HepG2 (cell line): ENCODE measurements around the gene ZDHHC9. TPM values are rescaled to one million over a fixed set of nuclear protein-coding genes. Genes with fewer than 3 reads are reported as not detected.

ENCODE experiments used
- ATAC-seq: fragments of 200-7000 bp; cut with Tn5 transposase; 3 replicates; pipeline ENCODE4 v1.9.1; 2020; ENCODE audit warnings: mild to moderate bottlenecking, moderate library complexity
- BruUV-seq: library from RNA; stranded (reverse); fragments of 400-500 nt; replicated peaks from 2 replicates; lab custom pipeline; 2021; lab: Mats Ljungman, UMichigan
- CTCF ChIA-PET: fragments of 300-600 bp; formaldehyde crosslinking; extraction: SDS; loops from one replicate; lab custom pipeline; 2021; ENCODE audit warnings: low total read pairs, inconsistent platforms, low intra/inter-chr PET ratio; lab: Yijun Ruan, JAX
- POLR2A ChIA-PET: fragments of 350-600 bp; sonication (Branson Sonifier 250); formaldehyde crosslinking; loops from one replicate; lab custom pipeline; 2020; ENCODE audit warnings: antibody characterized with exemption, inconsistent platforms; lab: Yijun Ruan, JAX
- DNase-seq: peaks from one replicate; pipeline ENCODE4 v3.0.0-alpha.2; 2015; ENCODE audit warnings: low spot score
- FAIRE-seq: peaks from 3 replicates; lab custom pipeline; 2011; peaks lifted over from hg19 to GRCh38; lab: Jason Lieb, UNC
- H2AFZ ChIP-seq: one replicate; pipeline ENCODE4 v1.6.1; 2011; ENCODE audit warnings: low read length, inconsistent platforms
- H3K27ac ChIP-seq: fragments of 300-600 bp; 3 replicates; pipeline ENCODE4 v1.8.0; 2011; ENCODE audit warnings: mixed run types, mild to moderate bottlenecking, mixed read lengths, low read length, inconsistent platforms; ENCODE audit not compliant: insufficient read depth; ENCODE audit errors: extremely low read length
- H3K27me3 ChIP-seq, 2 experiments: fragments of 200-600 bp in 1 of 2; 2 replicates in 1 of 2; 3 replicates in 1 of 2; pipeline versions ENCODE4 v1.6.0 to v1.8.0; 2011; ENCODE audit warnings: low read length in 2 of 2, mild to moderate bottlenecking in 2 of 2, moderate library complexity in 2 of 2, inconsistent platforms in 1 of 2; ENCODE audit not compliant: insufficient read depth in 2 of 2, control insufficient read depth in 1 of 2
- H3K36me3 ChIP-seq, 2 experiments: fragments of 200-600 bp in 1 of 2; replicated peaks in 1 of 2; 2 replicates in 1 of 2; 3 replicates in 1 of 2; pipeline versions ENCODE4 v1.5.1 to v1.8.0; 2011; ENCODE audit warnings: low read length in 2 of 2, inconsistent platforms in 1 of 2; ENCODE audit not compliant: insufficient read depth in 2 of 2, control insufficient read depth in 1 of 2
- H3K4me1 ChIP-seq: 2 replicates; pipeline ENCODE4 v1.5.1; 2012; ENCODE audit warnings: low read length, inconsistent platforms; ENCODE audit not compliant: insufficient read depth
- H3K4me2 ChIP-seq: 2 replicates; pipeline ENCODE4 v1.6.0; 2011; ENCODE audit warnings: low read depth, low read length, inconsistent platforms
- H3K4me3 ChIP-seq, 3 experiments: fragments of 200-600 bp in 1 of 3; sonication (generic), shearing (Covaris generic) in 1 of 3; replicated peaks in 1 of 3; 2 replicates each; pipeline ENCODE4 v1.5.1; 2011 to 2016; ENCODE audit warnings: low read length in 3 of 3, inconsistent platforms in 2 of 3, low read depth in 2 of 3, mild to moderate bottlenecking in 2 of 3, control low read depth in 1 of 3, mixed read lengths in 1 of 3; ENCODE audit not compliant: insufficient read depth in 1 of 3
- H3K79me2 ChIP-seq: one replicate; pipeline ENCODE4 v1.6.1; 2011; ENCODE audit warnings: low read length, inconsistent platforms; ENCODE audit not compliant: insufficient read depth
- H3K9ac ChIP-seq: 2 replicates; pipeline ENCODE4 v1.6.0; 2011; ENCODE audit warnings: mild to moderate bottlenecking, low read depth, low read length, inconsistent platforms; ENCODE audit not compliant: insufficient read depth
- H3K9me3 ChIP-seq: 2 replicates; pipeline ENCODE4 v1.5.1; 2012; ENCODE audit warnings: mild to moderate bottlenecking, low read length
- H4K20me1 ChIP-seq: 2 replicates; pipeline ENCODE4 v1.6.0; 2011; ENCODE audit warnings: inconsistent platforms, mild to moderate bottlenecking, low read length, moderate library complexity; ENCODE audit not compliant: insufficient read depth
- CC2D1A ChIP-seq: sonication (generic); formaldehyde crosslinking; IDR thresholded peaks from 2 replicates; pipeline ENCODE4 v1.8.1; 2023; ENCODE audit warnings: mild to moderate bottlenecking, missing genetic modification reagents
- FOXA3 ChIP-seq: IDR thresholded peaks from 2 replicates; pipeline ENCODE4 v1.6.1; 2016; ENCODE audit warnings: missing genetic modification reagents, missing compliant biosample characterization
- NCOR1 ChIP-seq: fragments of 200-600 bp; sonication (generic); IDR thresholded peaks from 2 replicates; pipeline ENCODE4 v1.7.0; 2017; ENCODE audit warnings: antibody characterized with exemption, low read length, borderline replicate concordance
- PAWR ChIP-seq: sonication (generic); formaldehyde crosslinking; IDR thresholded peaks from 2 replicates; pipeline ENCODE4 v1.4.0; 2020; ENCODE audit warnings: missing genetic modification reagents, mild to moderate bottlenecking, borderline replicate concordance
- RARG ChIP-seq: sonication (generic); formaldehyde crosslinking; IDR thresholded peaks from 2 replicates; pipeline ENCODE4 v1.4.0; 2020; ENCODE audit warnings: low read depth, mild to moderate bottlenecking, missing genetic modification reagents
- ZFP36 ChIP-seq: fragments of 150-350 bp; IDR thresholded peaks from 2 replicates; pipeline ENCODE4 v1.6.1; 2018; ENCODE audit warnings: borderline replicate concordance, low read length, low read depth; ENCODE audit not compliant: partially characterized antibody
- ZNF207 ChIP-seq: fragments of 450-650 bp; IDR thresholded peaks from 2 replicates; pipeline ENCODE4 v1.6.1; 2016; ENCODE audit warnings: antibody characterized with exemption, borderline replicate concordance
- ZNF552 ChIP-seq: sonication (generic); formaldehyde crosslinking; IDR thresholded peaks from 2 replicates; pipeline ENCODE4 v1.9.0; 2022; ENCODE audit warnings: missing genetic modification reagents, mild to moderate bottlenecking, borderline replicate concordance
- ZNF569 ChIP-seq: sonication (generic); formaldehyde crosslinking; IDR thresholded peaks from 2 replicates; pipeline ENCODE4 v1.5.0; 2020; ENCODE audit warnings: mild to moderate bottlenecking, missing genetic modification reagents, moderate library complexity, borderline replicate concordance
- ZNF605 ChIP-seq: sonication (generic); formaldehyde crosslinking; IDR thresholded peaks from 2 replicates; pipeline ENCODE4 v1.8.0; 2022; ENCODE audit warnings: mild to moderate bottlenecking, missing genetic modification reagents
- ZNF616 ChIP-seq: sonication (generic); formaldehyde crosslinking; IDR thresholded peaks from 2 replicates; pipeline ENCODE4 v1.5.0; 2020; ENCODE audit warnings: low read depth, mild to moderate bottlenecking, missing genetic modification reagents
- ZNF672 ChIP-seq: sonication (generic); formaldehyde crosslinking; IDR thresholded peaks from 2 replicates; pipeline ENCODE4 v1.8.1; 2022; ENCODE audit warnings: missing genetic modification reagents
- ZNF883 ChIP-seq: sonication (generic); formaldehyde crosslinking; IDR thresholded peaks from 2 replicates; pipeline ENCODE4 v1.5.1; 2020; ENCODE audit warnings: mild to moderate bottlenecking, missing genetic modification reagents; ENCODE audit errors: not compliant biosample characterization
- ZSCAN29 ChIP-seq: sonication (generic); formaldehyde crosslinking; conservative IDR thresholded peaks from 2 replicates; pipeline ENCODE4 v1.4.0; 2020; ENCODE audit warnings: mild to moderate bottlenecking, missing genetic modification reagents
- WGBS: methylation state at CpG from one replicate; pipeline ENCODE4 v1.1.6; 2017; ENCODE audit warnings: low lambda C conversion rate; 5-methylcytosine and 5-hydroxymethylcytosine counted together
- in situ Hi-C: cut with HindIII; loops from 2 replicates; pipeline ENCODE4 v1.10.0; 2017; ENCODE audit warnings: low pct_unique_long_range_greater_than_20kb; ENCODE audit not compliant: extremely low pct_ligation_motif_present
- intact Hi-C: fragments of 100-400 bp; cut with micrococcal nuclease; formaldehyde crosslinking; loops from one replicate; pipeline ENCODE4 v1.10.0; 2022; ENCODE audit not compliant: unreplicated experiment
- polyA plus RNA-seq, 8 experiments: library from polyadenylated mRNA; depleted of rRNA in 3 of 8; stranded (reverse) in 7 of 8; unstranded in 1 of 8; fragments of >200 nt; fragmentation: Illumina TruSeq in 4 of 8; extraction: Trizol in 4 of 8; gene quantifications; 2 replicates each; pipeline versions ENCODE4 v1.2.1 to v1.2.3, GENCODE V29; 2011 to 2016; ENCODE audit warnings: low read depth in 4 of 8, missing spikeins in 1 of 8, mixed read lengths in 1 of 8; ENCODE audit not compliant: insufficient read depth in 1 of 8
- total RNA-seq, 5 experiments: library from RNA; depleted of rRNA; stranded (reverse); fragments of >200 nt; fragmentation: Illumina TruSeq; extraction: Trizol; gene quantifications; 2 replicates each; pipeline ENCODE4 v1.2.3, GENCODE V29; 2016; ENCODE audit warnings: low read depth in 1 of 5
- TF ChIP-seq, protein P1 (sequence below): sonication (generic); formaldehyde crosslinking; IDR thresholded peaks from 2 replicates; pipeline ENCODE4 v1.8.0; 2023; ENCODE audit warnings: mild to moderate bottlenecking, missing genetic modification reagents
- TF ChIP-seq, protein P2 (sequence below), 2 experiments: sonication (generic) in 1 of 2; formaldehyde crosslinking in 1 of 2; IDR thresholded peaks; 2 replicates each; pipeline versions ENCODE4 v1.5.1 to v1.6.1; 2011 to 2020; ENCODE audit warnings: borderline replicate concordance in 1 of 2, low read depth in 1 of 2, low read length in 1 of 2, mild to moderate bottlenecking in 1 of 2, missing genetic modification reagents in 1 of 2, moderate library complexity in 1 of 2

ZDHHC9 gene
- total and polyA plus RNA-seq, 2 of the 13 experiments (the other 11 are each of a cell fraction or from before 2014, with no cell fraction given), result 28.3 to 53.1 TPM

DNA sequence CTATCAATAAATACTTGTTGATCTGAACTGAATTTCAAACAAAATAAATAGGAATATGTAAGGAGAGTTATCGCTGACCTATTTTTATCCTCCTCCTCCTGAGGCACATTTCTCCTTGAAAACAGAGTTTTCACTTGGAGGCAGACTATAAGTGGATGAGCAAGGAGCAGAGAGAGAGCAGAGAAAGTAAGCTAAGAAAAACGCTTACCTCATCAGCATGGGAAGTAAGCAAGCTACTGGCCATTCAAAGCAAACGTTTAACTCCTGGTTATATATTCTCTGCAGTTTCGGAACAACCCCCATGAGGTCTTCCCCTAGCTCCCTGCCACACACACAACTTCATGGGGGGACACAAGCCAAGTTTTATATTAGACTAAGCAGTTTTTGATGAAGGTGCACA lies 13.2 kb downstream of the ZDHHC9 start:
- intact Hi-C loops (no loop called here), in situ Hi-C loops (no loop called here)
- no peak for ATAC-seq
- POLR2A ChIA-PET, result no interaction called here
- Histone ChIP-seq H2AFZ (no peak overlapping the region), H4K20me1 (0 out of 2 replicates have a peak, but pooled peaks cover 6% of the 10 kb centered on the region), H3K27ac (no peak overlapping the region), H3K36me3 (peaks cover 3 to 12% of the 10 kb centered on the region in 2 experiments; a peak in 2 of 5 replicates), H3K9ac (no peak overlapping the region), H3K79me2 (peaks cover 26% of the 10 kb centered on the region), H3K4me3 (no peak overlapping the region), H3K4me1 (peaks cover 15% of the 10 kb centered on the region), H3K4me2 (no peak overlapping the region), H3K9me3 (no peaks in the 10 kb centered on the region), H3K27me3 (no peaks in the 10 kb centered on the region)
- CTCF ChIA-PET, result no interaction called here
- 83% methylated on average over 4 of the region's 4 CpGs for WGBS
- FAIRE-seq, result no peak
- no peak for DNase-seq
- TF ChIP-seq ZSCAN29 (CRISPR knock-in tag) (no peak), ZNF672 (no peak), ZFP36 (no peak), NCOR1 (no peak), ZNF569 (no peak), CC2D1A (CRISPR knock-in tag) (no peak), RARG (CRISPR knock-in tag) (no peak), ZNF616 (CRISPR knock-in tag) (no peak), ZNF883 (CRISPR knock-in tag) (no peak), ZNF207 (no peak), PAWR (CRISPR knock-in tag) (no peak), ZNF605 (CRISPR knock-in tag) (no peak), FOXA3 (CRISPR knock-in tag) (no peak), ZNF552 (CRISPR knock-in tag) (no peak)
- TF ChIP-seq, protein P1, sequence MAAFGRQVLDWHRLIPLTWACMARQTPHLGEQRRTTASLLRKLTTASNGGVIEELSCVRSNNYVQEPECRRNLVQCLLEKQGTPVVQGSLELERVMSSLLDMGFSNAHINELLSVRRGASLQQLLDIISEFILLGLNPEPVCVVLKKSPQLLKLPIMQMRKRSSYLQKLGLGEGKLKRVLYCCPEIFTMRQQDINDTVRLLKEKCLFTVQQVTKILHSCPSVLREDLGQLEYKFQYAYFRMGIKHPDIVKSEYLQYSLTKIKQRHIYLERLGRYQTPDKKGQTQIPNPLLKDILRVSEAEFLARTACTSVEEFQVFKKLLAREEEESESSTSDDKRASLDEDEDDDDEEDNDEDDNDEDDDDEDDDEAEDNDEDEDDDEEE, result no peak
- TF ChIP-seq, protein P2, sequence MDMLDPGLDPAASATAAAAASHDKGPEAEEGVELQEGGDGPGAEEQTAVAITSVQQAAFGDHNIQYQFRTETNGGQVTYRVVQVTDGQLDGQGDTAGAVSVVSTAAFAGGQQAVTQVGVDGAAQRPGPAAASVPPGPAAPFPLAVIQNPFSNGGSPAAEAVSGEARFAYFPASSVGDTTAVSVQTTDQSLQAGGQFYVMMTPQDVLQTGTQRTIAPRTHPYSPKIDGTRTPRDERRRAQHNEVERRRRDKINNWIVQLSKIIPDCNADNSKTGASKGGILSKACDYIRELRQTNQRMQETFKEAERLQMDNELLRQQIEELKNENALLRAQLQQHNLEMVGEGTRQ (IDR thresholded peaks at IDR 0.05; ENCODE audit: low read depth, low read length), result no peak
- TF ChIP-seq, protein P2 (CRISPR knock-in tag; IDR thresholded peaks at IDR 0.05; ENCODE audit: borderline replicate concordance), result no peak
- no TSS peak for BruUV-seq
